ENCODE results near the gene LPAR6.
"Not testable (repeated sequence)": the region's sequence is repeated elsewhere in the genome, so short reads cannot be mapped to it uniquely, and the experiment has no call there.

The LPAR6 gene

GRCh38 chr13:48426755-48427298 is 13.9 kb upstream of the LPAR6 start:
- H2BK120ac ChIP-seq (ENCODE audit: low read depth, low read length); H2BK5ac ChIP-seq (ENCODE audit: low read length); H3K27me3 ChIP-seq (ENCODE audit: insufficient read depth, low read length, poor library complexity); H3K79me1 ChIP-seq (ENCODE audit: low read length); H3K36me3 ChIP-seq (ENCODE audit: control insufficient read depth, insufficient read depth, low read length); H3K4me3 ChIP-seq (ENCODE audit: low read length); H3K4ac ChIP-seq (ENCODE audit: low read depth, low read length); H2AK5ac ChIP-seq (ENCODE audit: low read length); H3K56ac ChIP-seq (ENCODE audit: low read length); H3K79me2 ChIP-seq (ENCODE audit: control insufficient read depth, insufficient read depth, low read length); H4K8ac ChIP-seq (ENCODE audit: low read depth, low read length); H3K9ac ChIP-seq (ENCODE audit: low read length); H4K5ac ChIP-seq (ENCODE audit: low read length); H3K18ac ChIP-seq (ENCODE audit: low read length); H3K4me1 ChIP-seq (ENCODE audit: control insufficient read depth, low read depth, low read length); H3K23ac ChIP-seq (ENCODE audit: low read length); DNase-seq; H3K4me2 ChIP-seq (ENCODE audit: low read length); H2BK15ac ChIP-seq (replicated peaks; ENCODE audit: low read depth); H3K27ac ChIP-seq (ENCODE audit: low read depth, low read length): not testable (repeated sequence)
- WGBS (ENCODE audit: extremely low coverage, insufficient coverage, low lambda C conversion rate): no CpG with 5 or more reads among the region's 9 CpGs

- Histone ChIP-seq H2BK15ac (replicated peaks; ENCODE audit: low read depth) (no peak overlapping the region), H3K36me3 (ENCODE audit: control insufficient read depth, insufficient read depth, low read length) (no peaks in the 10 kb centered on the region), H3K79me2 (ENCODE audit: control insufficient read depth, insufficient read depth, low read length) (no peaks in the 10 kb centered on the region), H2AK5ac (ENCODE audit: low read length) (no peak overlapping the region), H3K79me1 (ENCODE audit: low read length) (no peaks in the 10 kb centered on the region), H2BK5ac (ENCODE audit: low read length) (no peak overlapping the region), H3K56ac (ENCODE audit: low read length) (no peak overlapping the region), H3K4ac (ENCODE audit: low read depth, low read length) (no peak overlapping the region), H3K27ac (ENCODE audit: low read depth, low read length) (no peak overlapping the region), H3K27me3 (ENCODE audit: insufficient read depth, low read length, poor library complexity) (no peaks in the 10 kb centered on the region), H2BK120ac (ENCODE audit: low read depth, low read length) (no peak overlapping the region), H3K4me3 (ENCODE audit: low read length) (no peak overlapping the region), H3K18ac (ENCODE audit: low read length) (no peak overlapping the region), H3K4me1 (ENCODE audit: control insufficient read depth, low read depth, low read length) (no peaks in the 10 kb centered on the region), H3K23ac (ENCODE audit: low read length) (no peak overlapping the region), H4K8ac (ENCODE audit: low read depth, low read length) (no peak overlapping the region), H3K9ac (ENCODE audit: low read length) (no peak overlapping the region), H4K5ac (ENCODE audit: low read length) (no peak overlapping the region), H3K4me2 (ENCODE audit: low read length) (no peak overlapping the region)
- no peak for DNase-seq
These were observed 13.1 kb upstream of the LPAR6 start for GRCh38 chr13:48426052-48426451.

- Histone ChIP-seq H3K4me1 (ENCODE audit: control insufficient read depth, low read depth, low read length) (no peaks in the 10 kb centered on the region), H3K27me3 (ENCODE audit: insufficient read depth, low read length, poor library complexity) (no peaks in the 10 kb centered on the region), H3K79me1 (ENCODE audit: low read length) (no peaks in the 10 kb centered on the region), H4K8ac (ENCODE audit: low read depth, low read length) (no peak overlapping the region), H3K36me3 (ENCODE audit: control insufficient read depth, insufficient read depth, low read length) (no peaks in the 10 kb centered on the region), H3K23ac (ENCODE audit: low read length) (no peak overlapping the region), H3K4me2 (ENCODE audit: low read length) (no peak overlapping the region), H2AK5ac (ENCODE audit: low read length) (no peak overlapping the region), H2BK120ac (ENCODE audit: low read depth, low read length) (no peak overlapping the region), H3K27ac (ENCODE audit: low read depth, low read length) (no peak overlapping the region), H4K5ac (ENCODE audit: low read length) (no peak overlapping the region), H2BK15ac (replicated peaks; ENCODE audit: low read depth) (no peak overlapping the region), H3K4ac (ENCODE audit: low read depth, low read length) (no peak overlapping the region), H2BK5ac (ENCODE audit: low read length) (no peak overlapping the region), H3K18ac (ENCODE audit: low read length) (no peak overlapping the region), H3K9ac (ENCODE audit: low read length) (no peak overlapping the region), H3K79me2 (ENCODE audit: control insufficient read depth, insufficient read depth, low read length) (no peaks in the 10 kb centered on the region), H3K4me3 (ENCODE audit: low read length) (no peak overlapping the region), H3K56ac (ENCODE audit: low read length) (no peak overlapping the region)
- DNase-seq: no peak
- WGBS (ENCODE audit: extremely low coverage, insufficient coverage, low lambda C conversion rate): no CpG with 5 or more reads among the region's 3 CpGs
These were observed 11.3 kb upstream of the LPAR6 start for GRCh38 chr13:48424212-48424611.

GRCh38 chr13:48422003-48422402 is 9.1 kb upstream of the LPAR6 start:
- H4K5ac ChIP-seq (ENCODE audit: low read length): not testable (repeated sequence)

GRCh38 chr13:48415516-48415915 is 2.6 kb upstream of the LPAR6 start:
- WGBS (ENCODE audit: extremely low coverage, insufficient coverage, low lambda C conversion rate): no CpG with 5 or more reads among the region's 2 CpGs
- no peak overlapping the region for H3K23ac ChIP-seq (ENCODE audit: low read length)
- H2AK5ac ChIP-seq (ENCODE audit: low read length): no peak overlapping the region
- H3K79me1 ChIP-seq (ENCODE audit: low read length): no peaks in the 10 kb centered on the region
- no peak overlapping the region for H4K8ac ChIP-seq (ENCODE audit: low read depth, low read length)
- no peak overlapping the region for H2BK120ac ChIP-seq (ENCODE audit: low read depth, low read length)
- no peak overlapping the region for H3K27ac ChIP-seq (ENCODE audit: low read depth, low read length)
- H3K27me3 ChIP-seq (ENCODE audit: insufficient read depth, low read length, poor library complexity): no peaks in the 10 kb centered on the region
- no peaks in the 10 kb centered on the region for H3K79me2 ChIP-seq (ENCODE audit: control insufficient read depth, insufficient read depth, low read length)
- H4K5ac ChIP-seq (ENCODE audit: low read length): no peak overlapping the region
- no peak overlapping the region for H3K56ac ChIP-seq (ENCODE audit: low read length)
- no peak overlapping the region for H3K4me2 ChIP-seq (ENCODE audit: low read length)
- no peaks in the 10 kb centered on the region for H3K4me1 ChIP-seq (ENCODE audit: control insufficient read depth, low read depth, low read length)
- DNase-seq: no peak
- H2BK15ac ChIP-seq (replicated peaks; ENCODE audit: low read depth): no peak overlapping the region
- H3K4me3 ChIP-seq (ENCODE audit: low read length): no peak overlapping the region
- H3K36me3 ChIP-seq (ENCODE audit: control insufficient read depth, insufficient read depth, low read length): no peaks in the 10 kb centered on the region
- no peak overlapping the region for H3K4ac ChIP-seq (ENCODE audit: low read depth, low read length)
- H3K9ac ChIP-seq (ENCODE audit: low read length): no peak overlapping the region
- no peak overlapping the region for H3K18ac ChIP-seq (ENCODE audit: low read length)
- H2BK5ac ChIP-seq (ENCODE audit: low read length): no peak overlapping the region

More at GRCh38 chr13:48422003-48422402, 9.1 kb upstream of the LPAR6 start:
- H3K4me3 ChIP-seq (ENCODE audit: low read length); H3K79me2 ChIP-seq (ENCODE audit: control insufficient read depth, insufficient read depth, low read length); H4K8ac ChIP-seq (ENCODE audit: low read depth, low read length); H3K4ac ChIP-seq (ENCODE audit: low read depth, low read length); H3K79me1 ChIP-seq (ENCODE audit: low read length); H3K4me1 ChIP-seq (ENCODE audit: control insufficient read depth, low read depth, low read length); H3K36me3 ChIP-seq (ENCODE audit: control insufficient read depth, insufficient read depth, low read length); H3K18ac ChIP-seq (ENCODE audit: low read length); H3K23ac ChIP-seq (ENCODE audit: low read length); H2AK5ac ChIP-seq (ENCODE audit: low read length); DNase-seq; H2BK5ac ChIP-seq (ENCODE audit: low read length); H2BK120ac ChIP-seq (ENCODE audit: low read depth, low read length); H3K27me3 ChIP-seq (ENCODE audit: insufficient read depth, low read length, poor library complexity); H2BK15ac ChIP-seq (replicated peaks; ENCODE audit: low read depth); H3K4me2 ChIP-seq (ENCODE audit: low read length); H3K9ac ChIP-seq (ENCODE audit: low read length); H3K56ac ChIP-seq (ENCODE audit: low read length); H3K27ac ChIP-seq (ENCODE audit: low read depth, low read length): not testable (repeated sequence)
- no CpG with 5 or more reads among the region's 5 CpGs for WGBS (ENCODE audit: extremely low coverage, insufficient coverage, low lambda C conversion rate)

- no peaks in the 10 kb centered on the region for H3K79me1 ChIP-seq (ENCODE audit: low read length)
- no peaks in the 10 kb centered on the region for H3K79me2 ChIP-seq (ENCODE audit: control insufficient read depth, insufficient read depth, low read length)
- no peaks in the 10 kb centered on the region for H3K36me3 ChIP-seq (ENCODE audit: control insufficient read depth, insufficient read depth, low read length)
- H2BK5ac ChIP-seq (ENCODE audit: low read length): no peak overlapping the region
- no peak overlapping the region for H4K8ac ChIP-seq (ENCODE audit: low read depth, low read length)
- H2AK5ac ChIP-seq (ENCODE audit: low read length): no peak overlapping the region
- H3K4me1 ChIP-seq (ENCODE audit: control insufficient read depth, low read depth, low read length): no peaks in the 10 kb centered on the region
- no peak overlapping the region for H2BK15ac ChIP-seq (replicated peaks; ENCODE audit: low read depth)
- no peak overlapping the region for H3K23ac ChIP-seq (ENCODE audit: low read length)
- H3K27ac ChIP-seq (ENCODE audit: low read depth, low read length): no peak overlapping the region
- H3K27me3 ChIP-seq (ENCODE audit: insufficient read depth, low read length, poor library complexity): no peaks in the 10 kb centered on the region
- no peak overlapping the region for H2BK120ac ChIP-seq (ENCODE audit: low read depth, low read length)
- no peak overlapping the region for H4K5ac ChIP-seq (ENCODE audit: low read length)
- H3K9ac ChIP-seq (ENCODE audit: low read length): no peak overlapping the region
- H3K56ac ChIP-seq (ENCODE audit: low read length): no peak overlapping the region
- no peak overlapping the region for H3K4me2 ChIP-seq (ENCODE audit: low read length)
- H3K18ac ChIP-seq (ENCODE audit: low read length): no peak overlapping the region
- no peak for DNase-seq
- no peak overlapping the region for H3K4ac ChIP-seq (ENCODE audit: low read depth, low read length)
- H3K4me3 ChIP-seq (ENCODE audit: low read length): no peak overlapping the region
These were observed 1.6 kb upstream of the LPAR6 start for GRCh38 chr13:48414501-48414900.

Measured in mesendoderm (in vitro differentiated cells).